IMR-90 (cell line): ENCODE data around the gene NOX3. TPM values are rescaled to one million over a fixed set of nuclear protein-coding genes. Genes with fewer than 3 reads are reported as not detected.

Experiments used
- ATAC-seq: fragments of 200-7000 bp; cut with Tn5 transposase; 2 replicates; pipeline ENCODE4 v1.9.1; 2020; ENCODE audit warnings: low read depth, mild to moderate bottlenecking, moderate library complexity
- BruUV-seq: library from RNA; stranded (reverse); fragments of 400-500 nt; replicated peaks from 2 replicates; lab custom pipeline; 2021; lab: Mats Ljungman, UMichigan
- CTCF ChIA-PET: fragments of 300-600 bp; formaldehyde crosslinking; extraction: SDS; loops from one replicate; lab custom pipeline; 2021; ENCODE audit warnings: antibody characterized with exemption; lab: Yijun Ruan, JAX
- POLR2A ChIA-PET: fragments of 300-600 bp; sonication (Branson Sonifier 250); formaldehyde crosslinking; loops from one replicate; lab custom pipeline; 2022; ENCODE audit warnings: antibody characterized with exemption; ENCODE audit not compliant: unreplicated experiment; lab: Charles Lee
- DNase-seq: peaks from one replicate; pipeline ENCODE4 v3.0.0; 2013
- H2AFZ ChIP-seq: replicated peaks from 2 replicates; pipeline ENCODE3; 2013; ENCODE audit warnings: low read length, mild to moderate bottlenecking; ENCODE audit not compliant: poor library complexity
- H2AK5ac ChIP-seq: 2 replicates; pipeline ENCODE4 v1.6.1; 2013; ENCODE audit warnings: low read depth, low read length, inconsistent platforms
- H2AK9ac ChIP-seq: replicated peaks from 2 replicates; pipeline ENCODE3; 2013; ENCODE audit warnings: mild to moderate bottlenecking, low read depth, low read length, moderate library complexity; ENCODE audit not compliant: poor library complexity
- H2BK120ac ChIP-seq: 2 replicates; pipeline ENCODE4 v1.6.1; 2013; ENCODE audit warnings: low read depth, low read length, inconsistent platforms
- H2BK15ac ChIP-seq: 3 replicates; pipeline ENCODE4 v1.6.1; 2013; ENCODE audit warnings: low read depth, low read length, inconsistent platforms
- H2BK20ac ChIP-seq: 2 replicates; pipeline ENCODE4 v1.6.1; 2013; ENCODE audit warnings: low read depth, mild to moderate bottlenecking, inconsistent platforms, low read length, moderate library complexity
- H2BK5ac ChIP-seq: 2 replicates; pipeline ENCODE4 v1.6.1; 2013; ENCODE audit warnings: mild to moderate bottlenecking, low read depth, low read length, inconsistent platforms; ENCODE audit not compliant: poor library complexity, severe bottlenecking
- H3K14ac ChIP-seq: replicated peaks from 2 replicates; pipeline ENCODE4 v1.6.1; 2013; ENCODE audit warnings: low read depth, low read length, inconsistent platforms
- H3K18ac ChIP-seq: 2 replicates; pipeline ENCODE4 v1.6.1; 2013; ENCODE audit warnings: low read depth, low read length, control low read depth
- H3K23ac ChIP-seq: 2 replicates; pipeline ENCODE4 v1.6.1; 2013; ENCODE audit warnings: low read depth, low read length, inconsistent platforms
- H3K27ac ChIP-seq: 2 replicates; pipeline ENCODE4 v1.5.1; 2013; ENCODE audit warnings: mild to moderate bottlenecking, control low read depth, low read length; ENCODE audit not compliant: insufficient read depth
- H3K27me3 ChIP-seq: 2 replicates; pipeline ENCODE4 v1.6.1; 2013; ENCODE audit warnings: low read length; ENCODE audit not compliant: control insufficient read depth, insufficient read depth
- H3K36me3 ChIP-seq: 2 replicates; pipeline ENCODE4 v1.6.1; 2013; ENCODE audit warnings: low read length, mixed read lengths; ENCODE audit not compliant: control insufficient read depth, insufficient read depth
- H3K4ac ChIP-seq: 2 replicates; pipeline ENCODE4 v1.6.1; 2013; ENCODE audit warnings: low read depth, low read length, inconsistent platforms
- H3K4me1 ChIP-seq: 2 replicates; pipeline ENCODE4 v1.6.1; 2013; ENCODE audit warnings: low read length, mixed read lengths; ENCODE audit not compliant: control insufficient read depth, insufficient read depth
- H3K4me2 ChIP-seq: 2 replicates; pipeline ENCODE4 v1.6.1; 2013; ENCODE audit warnings: low read depth, mild to moderate bottlenecking, control low read depth, low read length, moderate library complexity
- H3K4me3 ChIP-seq: 2 replicates; pipeline ENCODE4 v1.5.1; 2013; ENCODE audit warnings: low read depth, mild to moderate bottlenecking, control low read depth, low read length, moderate library complexity; ENCODE audit not compliant: insufficient read depth
- H3K56ac ChIP-seq: 2 replicates; pipeline ENCODE4 v1.6.1; 2013; ENCODE audit warnings: low read length, inconsistent platforms; ENCODE audit not compliant: insufficient read depth; ENCODE audit errors: extremely low read depth
- H3K79me1 ChIP-seq, 2 experiments: 2 replicates each; pipeline ENCODE4 v1.6.1; 2013; ENCODE audit warnings: low read length in 2 of 2, inconsistent platforms in 1 of 2, low read depth in 1 of 2
- H3K9ac ChIP-seq: 2 replicates; pipeline ENCODE4 v1.6.1; 2013; ENCODE audit warnings: low read depth, low read length, control low read depth
- H3K9me1 ChIP-seq: 2 replicates; pipeline ENCODE4 v1.6.1; 2013; ENCODE audit warnings: low read length, inconsistent platforms; ENCODE audit not compliant: insufficient read depth
- H3K9me3 ChIP-seq: 2 replicates; pipeline ENCODE4 v1.6.1; 2013; ENCODE audit warnings: low read length; ENCODE audit not compliant: control insufficient read depth, insufficient read depth
- H4K20me1 ChIP-seq: 2 replicates; pipeline ENCODE4 v1.6.1; 2013; ENCODE audit warnings: low read length, inconsistent platforms; ENCODE audit not compliant: insufficient read depth
- H4K5ac ChIP-seq: 2 replicates; pipeline ENCODE4 v1.6.1; 2013; ENCODE audit warnings: mild to moderate bottlenecking, low read depth, low read length, control low read depth
- H4K8ac ChIP-seq, 2 experiments: 2 replicates each; pipeline ENCODE4 v1.6.1; 2013; ENCODE audit warnings: low read depth in 2 of 2, low read length in 2 of 2, control low read depth in 1 of 2, inconsistent platforms in 1 of 2
- H4K91ac ChIP-seq: 2 replicates; pipeline ENCODE4 v1.6.1; 2013; ENCODE audit warnings: low read depth, low read length, inconsistent platforms; ENCODE audit not compliant: insufficient read depth
- BHLHE40 ChIP-seq: fragments of 150-350 bp; IDR thresholded peaks from 2 replicates; pipeline ENCODE4 v1.6.1; 2016; ENCODE audit warnings: mild to moderate bottlenecking, low read depth, low read length
- CEBPB ChIP-seq: IDR thresholded peaks from 2 replicates; pipeline ENCODE4 v1.6.1; 2012; ENCODE audit warnings: low read depth, low read length, improper control_type of control experiment
- CHD1 ChIP-seq: IDR thresholded peaks from 2 replicates; pipeline ENCODE4 v1.6.1; 2012; ENCODE audit warnings: low read depth, low read length, improper control_type of control experiment
- FOS ChIP-seq: fragments of 150-350 bp; IDR thresholded peaks from 2 replicates; pipeline ENCODE4 v1.6.1; 2016; ENCODE audit warnings: low read depth, low read length
- MAFK ChIP-seq: IDR thresholded peaks from 2 replicates; pipeline ENCODE4 v1.6.1; 2012; ENCODE audit warnings: low read depth, low read length, improper control_type of control experiment
- MAZ ChIP-seq: IDR thresholded peaks from 2 replicates; pipeline ENCODE4 v1.6.1; 2012; ENCODE audit warnings: low read depth, mild to moderate bottlenecking, low read length, improper control_type of control experiment, moderate library complexity, borderline replicate concordance
- MXI1 ChIP-seq: IDR thresholded peaks from 2 replicates; pipeline ENCODE4 v1.6.1; 2012; ENCODE audit warnings: low read depth, mild to moderate bottlenecking, low read length, moderate library complexity, borderline replicate concordance
- NFE2L2 ChIP-seq: fragments of 150-350 bp; IDR thresholded peaks from 2 replicates; pipeline ENCODE4 v1.6.1; 2016; ENCODE audit warnings: low read depth, mild to moderate bottlenecking, low read length
- POLR2A ChIP-seq: IDR thresholded peaks from 2 replicates; pipeline ENCODE4 v1.6.1; 2012; ENCODE audit warnings: mild to moderate bottlenecking, low read depth, low read length
- RAD21 ChIP-seq: IDR thresholded peaks from 2 replicates; pipeline ENCODE4 v1.6.1; 2012; ENCODE audit warnings: low read length, improper control_type of control experiment
- RCOR1 ChIP-seq: IDR thresholded peaks from 2 replicates; pipeline ENCODE4 v1.6.1; 2012; ENCODE audit warnings: mild to moderate bottlenecking, low read length, improper control_type of control experiment; ENCODE audit not compliant: insufficient replicate concordance
- RFX5 ChIP-seq: IDR thresholded peaks from 2 replicates; pipeline ENCODE4 v1.8.0; 2012; ENCODE audit warnings: low read depth, mild to moderate bottlenecking, low read length, moderate library complexity
- SMC3 ChIP-seq: fragments of 150-350 bp; IDR thresholded peaks from 2 replicates; pipeline ENCODE4 v1.6.1; 2016; ENCODE audit warnings: low read depth, mild to moderate bottlenecking, antibody characterized with exemption, low read length, moderate library complexity
- WGBS, 2 experiments: methylation state at CpG; one replicate each; pipeline versions ENCODE4 v1.1.5 to v1.1.7; 2013; ENCODE audit warnings: missing lambda C conversion rate in 2 of 2; ENCODE audit not compliant: insufficient read length in 1 of 2; ENCODE audit errors: extremely low coverage in 2 of 2; 5-methylcytosine and 5-hydroxymethylcytosine counted together
- dilution Hi-C: fragments of 300-500 bp; cut with HindIII; formaldehyde crosslinking; loops from one replicate; pipeline ENCODE4 v1.14.3; 2018; ENCODE audit warnings: low sequenced_read_pairs; ENCODE audit not compliant: unreplicated experiment
- in situ Hi-C: fragments of 300-500 bp; cut with MboI; formaldehyde crosslinking; loops from 3 replicates; pipeline ENCODE4 v1.14.3; 2019; ENCODE audit warnings: low sequenced_read_pairs, inconsistent platforms, mixed read lengths
- intact Hi-C: fragments of 100-400 bp; cut with micrococcal nuclease; formaldehyde crosslinking; loops from 2 replicates; pipeline ENCODE4 v1.10.0; 2022
- polyA plus RNA-seq, 3 experiments: library from polyadenylated mRNA; depleted of rRNA; stranded (reverse); fragments of >200 nt; gene quantifications; 2 replicates each; pipeline ENCODE4 v1.2.3, GENCODE V29; 2012; ENCODE audit warnings: low replicate concordance in 1 of 3
- total RNA-seq: library from RNA; depleted of rRNA; stranded (reverse); fragments of >200 nt; gene quantifications from 2 replicates; pipeline ENCODE4 v1.2.3, GENCODE V29; 2012
- TF ChIP-seq, protein P1 (sequence below): conservative IDR thresholded peaks from 2 replicates; pipeline ENCODE4 v1.5.1; 2012; ENCODE audit warnings: mild to moderate bottlenecking, low read depth, low read length, improper control_type of control experiment
- TF ChIP-seq, protein P2 (sequence below): fragments of 150-350 bp; IDR thresholded peaks from 2 replicates; pipeline ENCODE4 v1.6.1; 2016; ENCODE audit warnings: low read depth, mild to moderate bottlenecking, low read length, moderate library complexity, borderline replicate concordance
- TF ChIP-seq, protein P3 (sequence below): fragments of 150-350 bp; IDR thresholded peaks from 2 replicates; pipeline ENCODE4 v1.6.1; 2017; ENCODE audit warnings: mild to moderate bottlenecking, antibody characterized with exemption, low read length, low read depth

NOX3 gene
- total and polyA plus RNA-seq, 2 of the 4 experiments (the other 2 are of a cell fraction), result not detected

DNA sequence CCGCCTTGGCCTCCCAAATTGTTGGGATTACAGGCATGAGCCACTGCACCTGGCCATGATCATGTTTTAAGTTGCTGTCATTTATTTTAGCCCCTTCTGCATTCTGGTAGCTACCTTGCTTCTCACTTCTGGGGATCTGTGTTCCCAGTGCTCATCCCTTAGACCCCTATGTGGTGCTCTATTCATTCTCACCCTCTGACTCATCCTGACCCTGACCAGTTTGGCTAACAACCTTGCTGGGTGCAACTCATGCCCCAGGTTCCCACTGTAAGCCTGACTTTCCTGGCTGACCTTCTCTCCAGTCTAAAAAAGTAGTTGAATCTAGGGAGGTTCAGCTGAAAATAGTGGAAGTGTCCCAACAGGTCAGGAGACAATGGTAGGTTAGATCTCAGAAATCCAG is 47.4 kb downstream of the NOX3 start:
- intact Hi-C loops, result no loop called here
- ChIA-PET POLR2A (no interaction called here), CTCF (interaction anchor here (0.7 kb wide), 2 partner anchors 12 to 15 kb away, joined by 3 to 7 read pairs; no protein-coding TSS in a partner anchor)
- no peaks in the 10 kb centered on the region for H3K27me3 ChIP-seq
- no peak for TF ChIP-seq RCOR1
- no peak for TF ChIP-seq POLR2A
- TF ChIP-seq MXI1, result no peak
- no peak for TF ChIP-seq CHD1
- TF ChIP-seq MAZ, result no peak
- TF ChIP-seq, protein P1, sequence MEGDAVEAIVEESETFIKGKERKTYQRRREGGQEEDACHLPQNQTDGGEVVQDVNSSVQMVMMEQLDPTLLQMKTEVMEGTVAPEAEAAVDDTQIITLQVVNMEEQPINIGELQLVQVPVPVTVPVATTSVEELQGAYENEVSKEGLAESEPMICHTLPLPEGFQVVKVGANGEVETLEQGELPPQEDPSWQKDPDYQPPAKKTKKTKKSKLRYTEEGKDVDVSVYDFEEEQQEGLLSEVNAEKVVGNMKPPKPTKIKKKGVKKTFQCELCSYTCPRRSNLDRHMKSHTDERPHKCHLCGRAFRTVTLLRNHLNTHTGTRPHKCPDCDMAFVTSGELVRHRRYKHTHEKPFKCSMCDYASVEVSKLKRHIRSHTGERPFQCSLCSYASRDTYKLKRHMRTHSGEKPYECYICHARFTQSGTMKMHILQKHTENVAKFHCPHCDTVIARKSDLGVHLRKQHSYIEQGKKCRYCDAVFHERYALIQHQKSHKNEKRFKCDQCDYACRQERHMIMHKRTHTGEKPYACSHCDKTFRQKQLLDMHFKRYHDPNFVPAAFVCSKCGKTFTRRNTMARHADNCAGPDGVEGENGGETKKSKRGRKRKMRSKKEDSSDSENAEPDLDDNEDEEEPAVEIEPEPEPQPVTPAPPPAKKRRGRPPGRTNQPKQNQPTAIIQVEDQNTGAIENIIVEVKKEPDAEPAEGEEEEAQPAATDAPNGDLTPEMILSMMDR, result no peak
- no peak for TF ChIP-seq MAFK
- no peak for TF ChIP-seq NFE2L2
- no peak for TF ChIP-seq RFX5
- no peak for TF ChIP-seq CEBPB
- TF ChIP-seq FOS, result no peak
- no peak for TF ChIP-seq RAD21
- TF ChIP-seq BHLHE40, result no peak
- TF ChIP-seq, protein P2, sequence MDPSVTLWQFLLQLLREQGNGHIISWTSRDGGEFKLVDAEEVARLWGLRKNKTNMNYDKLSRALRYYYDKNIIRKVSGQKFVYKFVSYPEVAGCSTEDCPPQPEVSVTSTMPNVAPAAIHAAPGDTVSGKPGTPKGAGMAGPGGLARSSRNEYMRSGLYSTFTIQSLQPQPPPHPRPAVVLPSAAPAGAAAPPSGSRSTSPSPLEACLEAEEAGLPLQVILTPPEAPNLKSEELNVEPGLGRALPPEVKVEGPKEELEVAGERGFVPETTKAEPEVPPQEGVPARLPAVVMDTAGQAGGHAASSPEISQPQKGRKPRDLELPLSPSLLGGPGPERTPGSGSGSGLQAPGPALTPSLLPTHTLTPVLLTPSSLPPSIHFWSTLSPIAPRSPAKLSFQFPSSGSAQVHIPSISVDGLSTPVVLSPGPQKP, result no peak
- no peak for TF ChIP-seq SMC3
- TF ChIP-seq, protein P3, sequence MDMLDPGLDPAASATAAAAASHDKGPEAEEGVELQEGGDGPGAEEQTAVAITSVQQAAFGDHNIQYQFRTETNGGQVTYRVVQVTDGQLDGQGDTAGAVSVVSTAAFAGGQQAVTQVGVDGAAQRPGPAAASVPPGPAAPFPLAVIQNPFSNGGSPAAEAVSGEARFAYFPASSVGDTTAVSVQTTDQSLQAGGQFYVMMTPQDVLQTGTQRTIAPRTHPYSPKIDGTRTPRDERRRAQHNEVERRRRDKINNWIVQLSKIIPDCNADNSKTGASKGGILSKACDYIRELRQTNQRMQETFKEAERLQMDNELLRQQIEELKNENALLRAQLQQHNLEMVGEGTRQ, result no peak
- H3K18ac ChIP-seq, result no peak overlapping the region
- BruUV-seq, result no TSS peak
- H4K8ac ChIP-seq, result no peak overlapping the region
- H2AK9ac ChIP-seq, result no peak overlapping the region
- H2BK20ac ChIP-seq, result no peak overlapping the region
- ATAC-seq, result no peak
- H3K4me1 ChIP-seq, result no peaks in the 10 kb centered on the region
- no peak overlapping the region for H3K23ac ChIP-seq
- no peak overlapping the region for H4K91ac ChIP-seq
- no peak overlapping the region for H3K14ac ChIP-seq
- H3K4me2 ChIP-seq, result no peak overlapping the region
- no peak overlapping the region for H3K27ac ChIP-seq
- in situ Hi-C loops, result no loop called here
- no peak overlapping the region for H3K9ac ChIP-seq
- H2BK5ac ChIP-seq, result no peak overlapping the region
- H3K4ac ChIP-seq, result no peak overlapping the region
- no peak overlapping the region for H2AFZ ChIP-seq
- H3K9me3 ChIP-seq, result no peaks in the 10 kb centered on the region
- no peak overlapping the region for H2BK120ac ChIP-seq
- H4K20me1 ChIP-seq, result no peaks in the 10 kb centered on the region
- no CpG with 5 or more reads among the region's 1 CpG for WGBS, 2 experiments
- DNase-seq, result no peak
- H2BK15ac ChIP-seq, result no peak overlapping the region
- H3K36me3 ChIP-seq, result no peaks in the 10 kb centered on the region
- no peaks in the 10 kb centered on the region for H3K79me1 ChIP-seq
- dilution Hi-C loops, result no loop called here
- no peaks in the 10 kb centered on the region; the same call in 1 of the 2 replicates for H3K9me1 ChIP-seq
- H4K5ac ChIP-seq, result no peak overlapping the region
- H3K4me3 ChIP-seq, result no peak overlapping the region
- H3K56ac ChIP-seq, result no peak overlapping the region
- no peak overlapping the region for H2AK5ac ChIP-seq
